ENCODE results near the gene HSPA14.
A peak's percentile ranks its signal among the peaks of the same experiment; 100 is the strongest.
"Not testable (repeated sequence)": the region's sequence is repeated elsewhere in the genome, so short reads cannot be mapped to it uniquely, and the experiment has no call there.

The HSPA14 gene

DNA sequence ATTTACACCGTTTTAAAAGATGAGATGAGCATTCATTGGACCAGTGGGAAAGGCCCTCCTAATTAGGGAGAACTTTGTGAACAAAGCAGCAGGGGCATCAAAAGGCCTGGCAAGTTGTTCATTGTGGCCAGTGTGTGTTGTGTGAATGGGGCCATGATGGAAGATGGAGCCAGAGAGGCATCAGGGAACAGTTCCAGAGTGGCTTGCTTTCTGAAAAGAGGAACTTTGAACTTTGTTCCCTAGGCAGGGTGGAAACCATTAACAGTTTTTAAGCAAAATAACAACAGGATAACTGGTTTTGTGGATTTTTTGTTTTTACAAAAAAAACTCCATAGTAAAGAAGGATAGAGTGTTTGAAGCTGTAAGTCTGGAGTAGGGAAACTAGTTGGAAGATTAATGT is 53.0 kb downstream of the HSPA14 start:
- no peak for DNase-seq

- DNase-seq, result peak; percentile 41
Measured at GRCh38 chr10:14904316-14904732, 66.2 kb downstream of the HSPA14 start.

DNA sequence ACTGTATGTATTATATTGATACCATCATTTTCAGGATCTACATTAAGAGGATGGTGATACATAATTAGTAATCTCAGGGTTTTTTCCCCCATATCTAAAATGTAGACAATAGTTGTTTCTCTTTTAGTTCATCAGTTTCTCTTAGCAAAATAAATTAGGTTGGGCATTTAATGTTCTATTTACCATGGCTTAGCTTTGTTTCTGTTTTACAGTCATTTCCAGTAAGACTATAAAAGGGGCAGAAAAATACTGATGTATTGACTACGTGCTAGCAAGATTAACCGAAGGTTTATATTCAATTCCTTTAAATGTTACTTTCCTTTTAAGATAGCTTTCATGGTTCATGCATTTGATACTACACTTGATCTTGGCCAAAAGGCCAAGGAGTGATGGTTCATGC is 66.8 kb downstream of the HSPA14 start:
- no peak for DNase-seq

GRCh38 chr10:14905890-14906289 is 67.8 kb downstream of the HSPA14 start:
- DNase-seq, result no peak

- DNase-seq, result no peak
Measured at GRCh38 chr10:14906765-14907164, 68.7 kb downstream of the HSPA14 start.

GRCh38 chr10:14907591-14907990 is 69.5 kb downstream of the HSPA14 start:
- DNase-seq, result not testable (repeated sequence)

DNA sequence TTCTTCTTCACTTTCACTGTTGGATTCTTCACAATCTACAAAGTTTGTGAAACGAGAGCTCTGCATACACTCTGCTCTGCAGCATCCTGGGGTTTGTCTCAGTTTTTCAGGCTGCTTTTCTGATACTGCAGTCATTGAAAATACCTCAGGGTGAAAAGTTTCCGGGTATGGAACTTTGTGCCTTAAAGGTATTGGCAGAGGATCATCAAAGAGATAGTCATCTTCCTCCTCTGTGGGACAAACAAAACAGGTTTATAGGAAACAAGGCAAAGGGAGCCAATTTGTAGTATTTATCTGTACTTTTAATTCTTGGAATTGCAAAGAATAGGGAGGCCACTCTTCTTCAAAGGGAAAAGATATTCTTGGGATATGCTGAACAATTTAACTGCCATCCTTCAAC is 71.0 kb downstream of the HSPA14 start:
- DNase-seq, result no peak

- DNase-seq, result no peak
Measured at GRCh38 chr10:14910953-14911352, 72.8 kb downstream of the HSPA14 start.

- no peak for DNase-seq
Measured at GRCh38 chr10:14911801-14912200, 73.7 kb downstream of the HSPA14 start.

GRCh38 chr10:14916600-14916999 is 78.5 kb downstream of the HSPA14 start:
- DNase-seq, result no peak

- no peak for DNase-seq
Measured at GRCh38 chr10:14917827-14918226, 79.7 kb downstream of the HSPA14 start.

GRCh38 chr10:14918964-14919363 is 80.9 kb downstream of the HSPA14 start:
- no peak for DNase-seq

Data from RPMI8226 (cell line).